Adrenal gland (tissue), 5 donors: Measurements from ENCODE around the gene TMEM184C.

ENCODE experiments used
- POLR2A ChIP-seq, 2 donors: fragments of 450-650 bp; IDR thresholded peaks; one replicate each; pipeline ENCODE4 v1.6.1; 2017; ENCODE audit warnings: antibody characterized with exemption in 2 of 2, mild to moderate bottlenecking in 2 of 2, moderate library complexity in 1 of 2
- TF ChIP-seq, protein P1 (sequence below), 6 experiments: fragments of 450-650 bp in 4 of 6; fragments of 200-600 bp in 2 of 6; sonication (generic) in 1 of 6; IDR thresholded peaks; 1 replicate in 5 of 6; 2 replicates in 1 of 6; pipeline versions ENCODE4 v1.5.1 to v1.8.0; 2016 to 2021; ENCODE audit warnings: antibody characterized with exemption in 6 of 6, mild to moderate bottlenecking in 2 of 6, moderate library complexity in 1 of 6
- donor health status: DM: no; HTN: no; CAD: no.

DNA sequence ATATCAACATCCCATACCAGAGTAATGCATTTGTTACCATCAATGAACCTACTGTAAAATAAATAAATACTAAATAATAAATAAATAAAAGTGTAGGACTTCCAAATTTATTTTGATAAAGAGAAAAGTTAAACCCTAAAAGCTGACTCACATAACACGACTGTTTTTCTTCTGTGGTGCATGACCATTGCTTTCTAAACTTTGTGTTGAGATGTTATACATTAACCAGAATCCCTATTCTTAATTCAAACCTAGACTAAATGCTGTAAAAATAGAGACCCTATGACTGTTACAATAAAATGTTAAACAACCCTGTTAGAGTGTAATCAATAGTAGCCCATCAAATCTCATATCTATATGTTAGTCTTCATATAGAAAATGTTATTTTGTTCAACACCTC is 87.6 kb downstream of the TMEM184C start:
- TF ChIP-seq, protein P1, sequence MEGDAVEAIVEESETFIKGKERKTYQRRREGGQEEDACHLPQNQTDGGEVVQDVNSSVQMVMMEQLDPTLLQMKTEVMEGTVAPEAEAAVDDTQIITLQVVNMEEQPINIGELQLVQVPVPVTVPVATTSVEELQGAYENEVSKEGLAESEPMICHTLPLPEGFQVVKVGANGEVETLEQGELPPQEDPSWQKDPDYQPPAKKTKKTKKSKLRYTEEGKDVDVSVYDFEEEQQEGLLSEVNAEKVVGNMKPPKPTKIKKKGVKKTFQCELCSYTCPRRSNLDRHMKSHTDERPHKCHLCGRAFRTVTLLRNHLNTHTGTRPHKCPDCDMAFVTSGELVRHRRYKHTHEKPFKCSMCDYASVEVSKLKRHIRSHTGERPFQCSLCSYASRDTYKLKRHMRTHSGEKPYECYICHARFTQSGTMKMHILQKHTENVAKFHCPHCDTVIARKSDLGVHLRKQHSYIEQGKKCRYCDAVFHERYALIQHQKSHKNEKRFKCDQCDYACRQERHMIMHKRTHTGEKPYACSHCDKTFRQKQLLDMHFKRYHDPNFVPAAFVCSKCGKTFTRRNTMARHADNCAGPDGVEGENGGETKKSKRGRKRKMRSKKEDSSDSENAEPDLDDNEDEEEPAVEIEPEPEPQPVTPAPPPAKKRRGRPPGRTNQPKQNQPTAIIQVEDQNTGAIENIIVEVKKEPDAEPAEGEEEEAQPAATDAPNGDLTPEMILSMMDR (IDR thresholded peaks at IDR 0.05), result no peak
- no peak for TF ChIP-seq POLR2A (IDR thresholded peaks at IDR 0.05)
